Upper lobe of left lung (tissue), 6 donors: ENCODE results near the gene HSP90AB1. TPM values are rescaled to one million over a fixed set of nuclear protein-coding genes. Genes with fewer than 3 reads are reported as not detected.

Experiments used
- ATAC-seq, 2 donors: fragments of 200-7000 bp; cut with Tn5 transposase; one replicate each; pipeline ENCODE4 v1.9.1; 2022; ENCODE audit warnings: mild to moderate bottlenecking in 2 of 2, moderate library complexity in 2 of 2; ENCODE audit not compliant: low FRiP score in 2 of 2
- DNase-seq, 2 donors: peaks; one replicate each; pipeline ENCODE4 v3.0.0-alpha.2; 2019 to 2020
- H3K27ac ChIP-seq, 4 donors: fragments of 200-600 bp; sonication (generic); one replicate each; pipeline ENCODE4 v1.5.1; 2016 to 2019
- H3K27me3 ChIP-seq, 4 donors: fragments of 200-600 bp; sonication (generic); one replicate each; pipeline ENCODE4 v1.5.1; 2017 to 2019
- H3K36me3 ChIP-seq, 4 donors: fragments of 200-600 bp; sonication (generic); one replicate each; pipeline ENCODE4 v1.5.1; 2016 to 2019
- H3K4me1 ChIP-seq, 4 donors: fragments of 200-600 bp; sonication (generic); one replicate each; pipeline ENCODE4 v1.5.1; 2018 to 2019
- H3K4me3 ChIP-seq, 4 donors: fragments of 200-600 bp; sonication (generic); one replicate each; pipeline ENCODE4 v1.5.1; 2017 to 2019; ENCODE audit warnings: mild to moderate bottlenecking in 2 of 4, moderate library complexity in 1 of 4
- H3K9me3 ChIP-seq, 4 donors: fragments of 200-600 bp; sonication (generic); one replicate each; pipeline ENCODE4 v1.5.1; 2018 to 2019
- CTCF ChIP-seq, 6 experiments: fragments of 450-650 bp in 4 of 6; fragments of 200-600 bp in 2 of 6; sonication (generic) in 2 of 6; IDR thresholded peaks; one replicate each; pipeline ENCODE4 v1.5.1; 2016 to 2019; ENCODE audit warnings: antibody characterized with exemption in 6 of 6
- EP300 ChIP-seq, 4 donors: sonication (generic); formaldehyde crosslinking; IDR thresholded peaks; one replicate each; pipeline ENCODE4 v1.5.1; 2017; ENCODE audit warnings: antibody characterized with exemption in 4 of 4, control low read depth in 2 of 4
- POLR2A ChIP-seq, 4 donors: fragments of 450-650 bp; IDR thresholded peaks; one replicate each; pipeline ENCODE4 v1.5.1; 2016 to 2017; ENCODE audit warnings: antibody characterized with exemption in 4 of 4, mild to moderate bottlenecking in 2 of 4
- POLR2AphosphoS5 ChIP-seq, 2 donors: sonication (generic); formaldehyde crosslinking; IDR thresholded peaks; one replicate each; pipeline ENCODE4 v1.5.1; 2017; ENCODE audit warnings: antibody characterized with exemption in 2 of 2
- WGBS, 2 donors: methylation state at CpG; one replicate each; pipeline ENCODE4 v1.1.5; 2017 to 2018; 5-methylcytosine and 5-hydroxymethylcytosine counted together
- total RNA-seq, 6 donors: library from RNA; depleted of rRNA in 4 of 6; stranded (reverse); fragments of >200 nt in 4 of 6; gene quantifications; one replicate each; pipeline versions ENCODE4 v1.1.0 to v1.2.1, GENCODE V29; 2016 to 2021
- donor health status: DM: no; HTN: no; CAD: no; lungs with moderate emphysema.
- donor health status: DM: no; HTN: yes; CAD: no; lungs with severe emphysema.

HSP90AB1 gene
- total RNA-seq, 6 donors from 2014 or later = 175 to 656 (median 471) TPM

- no peaks in the 10 kb centered on the region for H3K27me3 ChIP-seq
- no peak for DNase-seq
- WGBS, 2 donors = 13 to 58% methylated on average over 3 to 16 of the region's 18 CpGs
- peak overlapping the region; percentile 54 to 87 (median 74) for H3K4me3 ChIP-seq
- H3K4me1 ChIP-seq = peaks cover 45 to 71% (median 65%) of the 10 kb centered on the region in 4 donors
- no peaks in the 10 kb centered on the region for H3K9me3 ChIP-seq
- TF ChIP-seq POLR2AphosphoS5 (IDR thresholded peaks at IDR 0.05) (no peak), CTCF (IDR thresholded peaks at IDR 0.05) (no peak), EP300 (IDR thresholded peaks at IDR 0.05) (no peak), POLR2A (IDR thresholded peaks at IDR 0.05) (no peak)
- H3K27ac ChIP-seq = peak overlapping the region in 1 of 4 donors; percentile 86
- no peak for ATAC-seq
- H3K36me3 ChIP-seq = peaks cover 0 to 1% (median 0%) of the 10 kb centered on the region in 4 donors
Observed at GRCh38 chr6:44224029-44224964, 22.6 kb upstream of the HSP90AB1 start.

DNA sequence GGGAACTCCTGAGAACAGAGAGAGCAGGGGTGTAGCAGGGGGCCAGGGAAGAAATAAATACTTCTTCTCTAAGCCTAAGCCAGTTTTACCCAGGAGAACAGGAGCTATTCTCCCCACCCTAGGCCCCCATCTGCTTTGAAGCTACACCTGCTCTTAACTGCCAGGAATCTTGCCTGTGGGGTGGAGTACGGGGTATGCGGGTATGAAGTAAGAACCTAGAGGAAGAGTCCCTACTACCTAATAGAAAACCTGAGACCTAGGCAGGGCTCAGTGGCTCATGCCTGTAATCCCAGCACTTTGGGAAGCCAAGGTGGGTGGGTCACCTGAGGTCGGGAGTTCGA lies 22.0 kb upstream of the HSP90AB1 start:
- TF ChIP-seq POLR2A (IDR thresholded peaks at IDR 0.05) (no peak), EP300 (IDR thresholded peaks at IDR 0.05) (no peak), POLR2AphosphoS5 (IDR thresholded peaks at IDR 0.05) (no peak), CTCF (IDR thresholded peaks at IDR 0.05) (no peak)
- 91 to 95% methylated on average over 4 of the region's 4 CpGs for WGBS, 2 donors
- H3K27me3 ChIP-seq = no peaks in the 10 kb centered on the region
- DNase-seq = no peak
- H3K27ac ChIP-seq = no peak overlapping the region
- H3K4me3 ChIP-seq = no peak overlapping the region
- H3K4me1 ChIP-seq = peaks cover 42 to 65% (median 60%) of the 10 kb centered on the region in 4 donors
- ATAC-seq = no peak
- H3K36me3 ChIP-seq = peaks cover 0 to 7% (median 5%) of the 10 kb centered on the region in 4 donors
- H3K9me3 ChIP-seq = no peaks in the 10 kb centered on the region

GRCh38 chr6:44225579-44226325 lies 21.1 kb upstream of the HSP90AB1 start:
- TF ChIP-seq EP300 (IDR thresholded peaks at IDR 0.05) (no peak), POLR2AphosphoS5 (IDR thresholded peaks at IDR 0.05) (no peak), POLR2A (IDR thresholded peaks at IDR 0.05) (no peak), CTCF (IDR thresholded peaks at IDR 0.05) (no peak)
- DNase-seq (no peak), ATAC-seq (no peak)
- H3K36me3 ChIP-seq = peaks cover 0 to 15% (median 12%) of the 10 kb centered on the region in 4 donors
- 85 to 90% methylated on average over 8 of the region's 8 CpGs for WGBS, 2 donors
- H3K9me3 ChIP-seq = no peaks in the 10 kb centered on the region
- H3K4me1 ChIP-seq = peaks cover 41 to 59% (median 54%) of the 10 kb centered on the region in 4 donors
- H3K27me3 ChIP-seq = no peaks in the 10 kb centered on the region
- H3K4me3 ChIP-seq = no peak overlapping the region
- H3K27ac ChIP-seq = no peak overlapping the region

GRCh38 chr6:44226368-44227147 lies 20.3 kb upstream of the HSP90AB1 start:
- Histone ChIP-seq H3K27ac (peak overlapping the region in 2 of 4 donors; percentile 3 to 43), H3K4me3 (no peak overlapping the region), H3K4me1 (peaks cover 36 to 51% (median 46%) of the 10 kb centered on the region in 4 donors), H3K9me3 (no peaks in the 10 kb centered on the region), H3K27me3 (no peaks in the 10 kb centered on the region), H3K36me3 (peaks cover 0 to 21% (median 16%) of the 10 kb centered on the region in 4 donors)
- DNase-seq (no peak), ATAC-seq (no peak)
- TF ChIP-seq CTCF (IDR thresholded peaks at IDR 0.05) = no peak
- no peak for TF ChIP-seq POLR2AphosphoS5 (IDR thresholded peaks at IDR 0.05)
- no peak for TF ChIP-seq POLR2A (IDR thresholded peaks at IDR 0.05)
- no peak for TF ChIP-seq EP300 (IDR thresholded peaks at IDR 0.05)
- WGBS, 2 donors = 64 to 70% methylated on average over 15 of the region's 15 CpGs
